Activated CD8-positive, alpha-beta T cell treated with anti-CD3 and anti-CD28 coated beads, Interleukin-2, amount 10 ng/mL, durations not matched to agents 7 days and 5 days (primary cell): ENCODE data around the gene PCGF6. TPM values are rescaled to one million over a fixed set of nuclear protein-coding genes. Genes with fewer than 3 reads are reported as not detected.
A peak's percentile ranks its signal among the peaks of the same experiment; 100 is the strongest.
"Not testable (repeated sequence)": the region's sequence is repeated elsewhere in the genome, so short reads cannot be mapped to it uniquely, and the experiment has no call there.

Experiments used
- ATAC-seq: fragments of 150-1000 bp; cut with Tn5 transposase; one replicate; pipeline ENCODE4 v1.10.0; 2021; ENCODE audit warnings: moderate library complexity
- CTCF ChIA-PET: fragments of 350-600 bp; sonication (Branson Sonifier 250); formaldehyde crosslinking; loops from one replicate; lab custom pipeline; 2021; ENCODE audit warnings: antibody characterized with exemption; lab: Charles Lee
- POLR2A ChIA-PET: fragments of 350-600 bp; sonication (Branson Sonifier 250); formaldehyde crosslinking; loops from one replicate; lab custom pipeline; 2021; ENCODE audit warnings: antibody characterized with exemption; lab: Charles Lee
- DNase-seq: peaks from one replicate; pipeline ENCODE4 v3.0.0-alpha.2; 2020
- H3K27ac Mint-ChIP-seq: one replicate; pipeline ENCODE4 v1.8.0; 2021; ENCODE audit warnings: mild to moderate bottlenecking, mixed read lengths
- H3K27me3 Mint-ChIP-seq: one replicate; pipeline ENCODE4 v1.8.0; 2021; ENCODE audit warnings: low read depth, mixed read lengths
- H3K36me3 Mint-ChIP-seq: one replicate; pipeline ENCODE4 v1.8.0; 2021; ENCODE audit warnings: low read depth, mixed read lengths
- H3K4me1 Mint-ChIP-seq: one replicate; pipeline ENCODE4 v1.8.0; 2021; ENCODE audit warnings: low read depth, mixed read lengths
- H3K4me3 Mint-ChIP-seq: one replicate; pipeline ENCODE4 v1.8.0; 2021; ENCODE audit warnings: mild to moderate bottlenecking, mixed read lengths
- H3K9me3 Mint-ChIP-seq: one replicate; pipeline ENCODE4 v1.8.0; 2022; ENCODE audit warnings: mixed read lengths; ENCODE audit not compliant: insufficient read depth
- total RNA-seq, 2 experiments: library from RNA; stranded (reverse); gene quantifications; one replicate each; pipeline ENCODE4 v1.2.3, GENCODE V29; 2021

PCGF6 gene
- total RNA-seq, 2 experiments from 2014 or later, result 14.9 to 17.2 TPM

DNA sequence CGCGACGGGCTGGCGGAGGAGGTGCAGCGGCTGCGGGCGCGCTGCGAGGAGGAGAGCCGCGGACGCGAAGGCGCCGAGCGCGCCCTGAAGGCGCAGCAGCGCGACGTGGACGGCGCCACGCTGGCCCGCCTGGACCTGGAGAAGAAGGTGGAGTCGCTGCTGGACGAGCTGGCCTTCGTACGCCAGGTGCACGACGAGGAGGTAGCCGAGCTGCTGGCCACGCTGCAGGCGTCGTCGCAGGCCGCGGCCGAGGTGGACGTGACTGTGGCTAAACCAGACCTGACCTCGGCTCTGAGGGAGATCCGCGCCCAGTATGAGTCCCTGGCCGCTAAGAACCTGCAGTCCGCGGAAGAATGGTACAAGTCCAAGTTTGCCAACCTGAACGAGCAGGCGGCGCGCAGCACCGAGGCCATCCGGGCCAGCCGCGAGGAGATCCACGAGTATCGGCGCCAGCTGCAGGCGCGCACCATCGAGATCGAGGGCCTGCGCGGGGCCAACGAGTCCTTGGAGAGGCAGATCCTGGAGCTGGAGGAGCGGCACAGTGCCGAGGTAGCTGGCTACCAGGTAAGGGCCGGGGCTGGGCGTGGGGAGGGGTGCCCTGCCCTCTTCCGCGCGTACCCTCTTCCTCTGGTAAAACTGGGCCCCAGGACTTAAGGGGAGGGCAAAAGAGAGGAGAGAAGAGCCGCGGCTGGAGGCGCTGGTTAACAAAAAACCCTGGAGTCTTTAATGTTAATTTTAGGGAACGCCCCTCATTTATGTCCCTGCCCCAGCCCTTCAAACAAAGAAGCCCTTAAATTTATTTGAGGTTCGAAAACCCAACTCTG, 73.0 kb downstream of the PCGF6 start:
- peaks cover 19% of the 10 kb centered on the region for H3K4me1 Mint-ChIP-seq
- DNase-seq, result no peak
- peaks cover 62% of the 10 kb centered on the region for H3K27me3 Mint-ChIP-seq
- H3K9me3 Mint-ChIP-seq, result no peaks in the 10 kb centered on the region
- ATAC-seq, result no peak
- CTCF ChIA-PET, result interaction anchor here (1.0 to 1.4 kb wide), 3 partner anchors 14 to 33 kb away, joined by 3 to 4 read pairs (median 4); no protein-coding TSS in a partner anchor
- POLR2A ChIA-PET, result no interaction called here
- peak overlapping the region; percentile 30 for H3K4me3 Mint-ChIP-seq
- H3K27ac Mint-ChIP-seq, result no peak overlapping the region
- peaks cover 2% of the 10 kb centered on the region for H3K36me3 Mint-ChIP-seq

DNA sequence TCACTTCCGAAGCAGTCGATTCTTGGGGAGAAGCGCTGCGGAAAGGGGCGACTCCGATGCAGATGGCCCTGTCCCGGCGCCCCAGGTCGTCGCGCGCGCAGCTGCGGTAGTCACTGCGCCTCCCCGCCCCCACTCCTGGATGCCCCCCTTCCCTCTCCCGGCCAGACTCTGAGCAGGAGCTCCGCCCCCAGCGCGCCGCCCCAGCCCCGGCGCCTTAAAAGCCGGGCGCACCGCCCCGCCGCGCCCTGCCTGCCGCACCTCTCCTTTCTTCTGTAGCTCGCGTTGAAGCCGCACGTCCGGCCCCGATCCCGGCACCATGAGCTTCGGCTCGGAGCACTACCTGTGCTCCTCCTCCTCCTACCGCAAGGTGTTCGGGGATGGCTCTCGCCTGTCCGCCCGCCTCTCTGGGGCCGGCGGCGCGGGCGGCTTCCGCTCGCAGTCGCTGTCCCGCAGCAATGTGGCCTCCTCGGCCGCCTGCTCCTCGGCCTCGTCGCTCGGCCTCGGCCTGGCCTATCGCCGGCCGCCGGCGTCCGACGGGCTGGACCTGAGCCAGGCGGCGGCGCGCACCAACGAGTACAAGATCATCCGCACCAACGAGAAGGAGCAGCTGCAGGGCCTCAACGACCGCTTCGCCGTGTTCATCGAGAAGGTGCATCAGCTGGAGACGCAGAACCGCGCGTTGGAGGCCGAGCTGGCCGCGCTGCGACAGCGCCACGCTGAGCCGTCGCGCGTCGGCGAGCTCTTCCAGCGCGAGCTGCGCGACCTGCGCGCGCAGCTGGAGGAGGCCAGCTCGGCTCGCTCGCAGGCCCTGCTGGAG, 73.8 kb downstream of the PCGF6 start, which contains the start of gene INA:
Gene INA (plus strand): TSS at position 243 of the 817 bp plus-strand sequence. CDS start 74 bp downstream, at position 317.
- H3K9me3 Mint-ChIP-seq, result no peaks in the 10 kb centered on the region
- ChIA-PET POLR2A (no interaction called here), CTCF (interaction anchor here (1.0 to 1.4 kb wide), 4 partner anchors 13 to 360 kb away, joined by 3 to 4 read pairs (median 4); partner anchors contain the start of gene CNNM2)
- peak; percentile 66 for ATAC-seq
- peaks cover 19% of the 10 kb centered on the region for H3K4me1 Mint-ChIP-seq
- peak within 1 kb of the TSS; percentile 53 for H3K4me3 Mint-ChIP-seq
- DNase-seq, result peak; percentile 30
- no peak within 1 kb of the TSS for H3K27ac Mint-ChIP-seq
- peaks cover 2% of the 10 kb centered on the region for H3K36me3 Mint-ChIP-seq
- peaks cover 57% of the 10 kb centered on the region for H3K27me3 Mint-ChIP-seq

GRCh38 chr10:103276251-103276895, 74.6 kb downstream of the PCGF6 start:
- no peak overlapping the region for H3K27ac Mint-ChIP-seq
- POLR2A ChIA-PET, result no interaction called here
- no peaks in the 10 kb centered on the region for H3K9me3 Mint-ChIP-seq
- H3K36me3 Mint-ChIP-seq, result peaks cover 2% of the 10 kb centered on the region
- H3K4me3 Mint-ChIP-seq, result peak overlapping the region; percentile 53
- ATAC-seq (no peak), DNase-seq (no peak)
- peaks cover 50% of the 10 kb centered on the region for H3K27me3 Mint-ChIP-seq
- CTCF ChIA-PET, result interaction anchor here (1.0 to 1.4 kb wide), 4 partner anchors 12 to 359 kb away, joined by 3 to 4 read pairs (median 4); partner anchors contain the start of gene CNNM2
- H3K4me1 Mint-ChIP-seq, result peaks cover 19% of the 10 kb centered on the region

GRCh38 chr10:103273041-103273441, 77.9 kb downstream of the PCGF6 start:
- DNase-seq (no peak), ATAC-seq (no peak)
- ChIA-PET POLR2A (no interaction called here), CTCF (no interaction called here)
- Mint-ChIP-seq H3K27ac (no peak overlapping the region), H3K27me3 (peaks cover 34% of the 10 kb centered on the region), H3K4me3 (no peak overlapping the region), H3K4me1 (peaks cover 10% of the 10 kb centered on the region), H3K36me3 (no peaks in the 10 kb centered on the region), H3K9me3 (no peaks in the 10 kb centered on the region)

GRCh38 chr10:103265717-103266329, 85.1 kb downstream of the PCGF6 start:
- DNase-seq (peak; percentile 71), ATAC-seq (no peak)
- H3K27me3 Mint-ChIP-seq, result peaks cover 20% of the 10 kb centered on the region
- no peaks in the 10 kb centered on the region for H3K9me3 Mint-ChIP-seq
- no peaks in the 10 kb centered on the region for H3K36me3 Mint-ChIP-seq
- H3K27ac Mint-ChIP-seq, result no peak overlapping the region
- ChIA-PET CTCF (interaction anchor here (1.0 kb wide), 1 partner anchor 22 kb away, joined by 3 read pairs; no protein-coding TSS in a partner anchor), POLR2A (no interaction called here)
- no peak overlapping the region for H3K4me3 Mint-ChIP-seq
- no peaks in the 10 kb centered on the region for H3K4me1 Mint-ChIP-seq

GRCh38 chr10:103262229-103262628, 88.7 kb downstream of the PCGF6 start:
- no peak for ATAC-seq
- Mint-ChIP-seq H3K9me3 (peaks cover 8% of the 10 kb centered on the region), H3K4me1 (no peaks in the 10 kb centered on the region), H3K27ac (no peak overlapping the region), H3K4me3 (no peak overlapping the region), H3K36me3 (peaks cover 3% of the 10 kb centered on the region), H3K27me3 (peaks cover 12% of the 10 kb centered on the region)
- ChIA-PET CTCF (no interaction called here), POLR2A (no interaction called here)
- DNase-seq, result no peak

DNA sequence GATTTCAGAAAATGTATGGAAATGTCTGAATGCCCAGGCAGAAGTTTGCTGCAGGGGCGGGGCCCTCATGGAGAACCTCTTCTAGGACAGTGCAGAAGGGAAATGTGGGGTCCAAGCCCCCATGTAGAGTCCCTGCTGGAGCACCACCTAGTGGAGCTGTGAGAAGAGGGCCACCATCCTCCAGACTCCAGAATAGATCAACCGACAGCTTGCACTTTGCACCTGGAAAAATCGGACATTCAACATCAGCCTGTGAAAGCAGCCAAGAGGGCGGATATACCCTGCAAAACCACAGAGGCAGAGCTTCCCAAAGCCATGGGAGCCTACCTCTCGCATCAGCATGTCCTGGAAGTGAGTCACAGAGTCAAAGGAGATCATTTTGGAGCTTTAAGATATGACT, 91.0 kb downstream of the PCGF6 start:
- ChIA-PET POLR2A (no interaction called here), CTCF (no interaction called here)
- H3K27me3 Mint-ChIP-seq, result peaks cover 5% of the 10 kb centered on the region
- no peak overlapping the region for H3K27ac Mint-ChIP-seq
- ATAC-seq (no peak), DNase-seq (no peak)
- H3K4me1 Mint-ChIP-seq, result no peaks in the 10 kb centered on the region
- peaks cover 3% of the 10 kb centered on the region for H3K36me3 Mint-ChIP-seq
- H3K9me3 Mint-ChIP-seq, result peaks cover 8% of the 10 kb centered on the region
- H3K4me3 Mint-ChIP-seq, result no peak overlapping the region

- ATAC-seq, H3K4me3 Mint-ChIP-seq, CTCF ChIA-PET, H3K4me1 Mint-ChIP-seq, H3K27me3 Mint-ChIP-seq, H3K36me3 Mint-ChIP-seq, DNase-seq, H3K9me3 Mint-ChIP-seq, H3K27ac Mint-ChIP-seq, POLR2A ChIA-PET: not testable (repeated sequence)
Observed at GRCh38 chr10:103258928-103259327, 92.0 kb downstream of the PCGF6 start.

- H3K27ac Mint-ChIP-seq, result no peak overlapping the region
Observed at GRCh38 chr10:103257812-103258211, 93.1 kb downstream of the PCGF6 start.

GRCh38 chr10:103256613-103257012, 94.3 kb downstream of the PCGF6 start:
- DNase-seq (no peak), ATAC-seq (no peak)
- ChIA-PET POLR2A (no interaction called here), CTCF (no interaction called here)
- Mint-ChIP-seq H3K27ac (no peak overlapping the region), H3K27me3 (peaks cover 2% of the 10 kb centered on the region), H3K4me3 (no peak overlapping the region), H3K4me1 (no peaks in the 10 kb centered on the region), H3K9me3 (peaks cover 8% of the 10 kb centered on the region), H3K36me3 (peaks cover 3% of the 10 kb centered on the region)

More at GRCh38 chr10:103257812-103258211, 93.1 kb downstream of the PCGF6 start:
- Mint-ChIP-seq H3K36me3 (peaks cover 3% of the 10 kb centered on the region), H3K27me3 (peaks cover 4% of the 10 kb centered on the region), H3K9me3 (peaks cover 8% of the 10 kb centered on the region), H3K4me3 (no peak overlapping the region), H3K4me1 (no peaks in the 10 kb centered on the region)
- CTCF ChIA-PET, result no interaction called here
- no peak for ATAC-seq
- DNase-seq, result no peak
- POLR2A ChIA-PET, result no interaction called here
